Measurements from ENCODE around the gene MEGF6. TPM values are rescaled to one million over a fixed set of nuclear protein-coding genes. Genes with fewer than 3 reads are reported as not detected.

The MEGF6 gene
- total and polyA plus RNA-seq, 2 of the 8 experiments (the other 6 are each of a cell fraction or from before 2014, with no cell fraction given): 4.1 to 14.8 TPM

GRCh38 chr1:3535732-3536131 lies 75.6 kb downstream of the MEGF6 start (continued):
- TF ChIP-seq CHD7 (IDR thresholded peaks at IDR 0.05; ENCODE audit: insufficient replicate concordance, low read length): no peak
- TF ChIP-seq SIX5 (IDR thresholded peaks at IDR 0.05; ENCODE audit: low read depth, low read length): no peak
- TF ChIP-seq ATF3 (IDR thresholded peaks at IDR 0.05; ENCODE audit: insufficient read depth, low read depth, low read length): no peak
- TF ChIP-seq TBP (IDR thresholded peaks at IDR 0.05; ENCODE audit: low read depth, low read length): no peak
- TF ChIP-seq RFX5 (IDR thresholded peaks at IDR 0.05; ENCODE audit: borderline replicate concordance, low read depth, low read length): no peak
- TF ChIP-seq EGR1 (IDR thresholded peaks at IDR 0.05; ENCODE audit: borderline replicate concordance, low read depth, low read length): no peak
- TF ChIP-seq YY1 (IDR thresholded peaks at IDR 0.05; ENCODE audit: low read depth, low read length): no peak
- TF ChIP-seq, protein P1, sequence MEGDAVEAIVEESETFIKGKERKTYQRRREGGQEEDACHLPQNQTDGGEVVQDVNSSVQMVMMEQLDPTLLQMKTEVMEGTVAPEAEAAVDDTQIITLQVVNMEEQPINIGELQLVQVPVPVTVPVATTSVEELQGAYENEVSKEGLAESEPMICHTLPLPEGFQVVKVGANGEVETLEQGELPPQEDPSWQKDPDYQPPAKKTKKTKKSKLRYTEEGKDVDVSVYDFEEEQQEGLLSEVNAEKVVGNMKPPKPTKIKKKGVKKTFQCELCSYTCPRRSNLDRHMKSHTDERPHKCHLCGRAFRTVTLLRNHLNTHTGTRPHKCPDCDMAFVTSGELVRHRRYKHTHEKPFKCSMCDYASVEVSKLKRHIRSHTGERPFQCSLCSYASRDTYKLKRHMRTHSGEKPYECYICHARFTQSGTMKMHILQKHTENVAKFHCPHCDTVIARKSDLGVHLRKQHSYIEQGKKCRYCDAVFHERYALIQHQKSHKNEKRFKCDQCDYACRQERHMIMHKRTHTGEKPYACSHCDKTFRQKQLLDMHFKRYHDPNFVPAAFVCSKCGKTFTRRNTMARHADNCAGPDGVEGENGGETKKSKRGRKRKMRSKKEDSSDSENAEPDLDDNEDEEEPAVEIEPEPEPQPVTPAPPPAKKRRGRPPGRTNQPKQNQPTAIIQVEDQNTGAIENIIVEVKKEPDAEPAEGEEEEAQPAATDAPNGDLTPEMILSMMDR (IDR thresholded peaks at IDR 0.05; ENCODE audit: control extremely low read depth in 1 of 3, insufficient read depth in 1 of 3, low read depth in 1 of 3, low read length in 3 of 3): no peak
- no peak for TF ChIP-seq BRCA1 (IDR thresholded peaks at IDR 0.05; ENCODE audit: low read depth, low read length)

Data from H1 (cell line).